Fibroblast of the aortic adventitia (primary cell): ENCODE data around the gene NUDT1. TPM values are rescaled to one million over a fixed set of nuclear protein-coding genes. Genes with fewer than 3 reads are reported as not detected.

Source experiments
- DNase-seq: peaks from one replicate; pipeline ENCODE4 v3.0.0-alpha.2; 2010; ENCODE audit warnings: low read depth
- H3K4me3 ChIP-seq: 2 replicates; pipeline ENCODE4 v1.5.1; 2011; ENCODE audit warnings: low read depth, mild to moderate bottlenecking, control low read depth, low read length, moderate library complexity
- total RNA-seq: library from RNA; depleted of rRNA; stranded (reverse); fragments of >200 nt; gene quantifications from 2 replicates; pipeline ENCODE4 v1.2.3, GENCODE V29; 2012; ENCODE audit warnings: low replicate concordance
- TF ChIP-seq, protein P1 (sequence below): IDR thresholded peaks from 2 replicates; pipeline ENCODE4 v1.5.1; 2011; ENCODE audit warnings: mild to moderate bottlenecking, low read length, control low read depth, inconsistent platforms; ENCODE audit not compliant: insufficient read depth

The NUDT1 gene
- total RNA-seq, 1 donor = 16.3 TPM

DNA sequence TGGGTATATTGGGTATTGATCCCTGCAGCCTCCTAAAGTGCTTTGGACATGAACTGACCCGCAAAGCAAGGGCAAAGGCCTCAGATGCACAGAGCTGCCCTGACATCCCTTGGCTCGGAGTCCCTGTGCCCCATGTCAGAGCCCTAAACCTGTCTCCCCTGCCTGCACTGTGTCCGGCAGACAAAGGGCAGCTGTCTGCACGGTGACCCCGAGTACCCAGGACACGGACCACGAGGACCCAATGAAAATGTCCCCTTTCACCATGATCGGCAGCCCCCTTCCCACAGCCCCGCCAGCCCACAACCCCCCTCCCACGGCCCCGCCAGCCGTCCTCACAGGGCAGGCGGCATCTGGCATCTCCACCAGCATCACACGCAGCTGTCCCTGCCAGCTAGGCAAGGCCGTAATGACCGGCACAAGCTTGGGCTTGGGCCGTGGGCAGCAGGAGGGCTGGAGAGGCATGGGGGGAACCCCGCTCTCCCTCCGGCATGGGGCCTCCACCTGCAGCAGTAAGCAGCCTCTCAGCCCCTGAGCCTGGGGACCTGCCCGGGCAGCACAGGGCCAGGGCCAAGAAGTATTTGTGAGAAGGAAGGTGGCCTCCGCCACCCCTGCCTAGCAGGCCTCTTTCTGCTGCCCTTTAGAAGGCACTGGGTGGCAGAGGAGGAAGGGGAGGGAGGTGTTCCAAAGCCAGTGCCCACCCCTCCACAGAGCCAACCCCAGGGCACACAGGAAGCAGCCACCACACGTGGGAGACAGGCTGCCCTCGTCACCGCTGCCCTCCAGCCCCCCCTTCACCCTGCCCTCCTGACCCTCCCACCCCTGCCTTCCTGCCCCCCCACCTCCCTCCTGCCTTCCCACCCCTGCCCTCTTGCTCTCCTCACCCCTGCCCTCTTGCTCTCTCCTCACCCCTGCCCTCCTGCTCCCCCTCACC is 10.1 kb downstream of the NUDT1 start:
- DNase-seq = no peak

DNA sequence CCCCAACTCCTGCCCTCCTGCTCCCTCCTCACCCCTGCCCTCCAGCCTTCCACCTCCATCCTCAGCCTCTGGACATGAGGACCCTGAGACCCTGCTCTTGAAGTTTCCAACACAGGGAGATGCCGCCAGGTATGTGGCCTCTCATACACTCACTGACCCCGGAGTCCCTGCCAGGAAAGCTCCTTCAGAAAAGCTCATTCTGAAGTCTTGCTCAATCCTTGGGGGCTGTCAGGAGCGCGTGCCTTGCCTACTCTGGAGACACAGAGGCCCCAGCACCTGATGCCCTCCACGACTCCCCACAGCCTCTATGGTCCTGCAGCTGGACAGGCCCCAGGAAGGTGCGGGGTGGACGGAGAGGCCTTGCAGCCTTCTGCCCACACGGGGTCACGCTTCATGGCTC is 11.0 kb downstream of the NUDT1 start:
- no peak for DNase-seq

More for the DNA sequence above, 10.1 kb downstream of the NUDT1 start:
- no peak overlapping the region for H3K4me3 ChIP-seq
- TF ChIP-seq, protein P1, sequence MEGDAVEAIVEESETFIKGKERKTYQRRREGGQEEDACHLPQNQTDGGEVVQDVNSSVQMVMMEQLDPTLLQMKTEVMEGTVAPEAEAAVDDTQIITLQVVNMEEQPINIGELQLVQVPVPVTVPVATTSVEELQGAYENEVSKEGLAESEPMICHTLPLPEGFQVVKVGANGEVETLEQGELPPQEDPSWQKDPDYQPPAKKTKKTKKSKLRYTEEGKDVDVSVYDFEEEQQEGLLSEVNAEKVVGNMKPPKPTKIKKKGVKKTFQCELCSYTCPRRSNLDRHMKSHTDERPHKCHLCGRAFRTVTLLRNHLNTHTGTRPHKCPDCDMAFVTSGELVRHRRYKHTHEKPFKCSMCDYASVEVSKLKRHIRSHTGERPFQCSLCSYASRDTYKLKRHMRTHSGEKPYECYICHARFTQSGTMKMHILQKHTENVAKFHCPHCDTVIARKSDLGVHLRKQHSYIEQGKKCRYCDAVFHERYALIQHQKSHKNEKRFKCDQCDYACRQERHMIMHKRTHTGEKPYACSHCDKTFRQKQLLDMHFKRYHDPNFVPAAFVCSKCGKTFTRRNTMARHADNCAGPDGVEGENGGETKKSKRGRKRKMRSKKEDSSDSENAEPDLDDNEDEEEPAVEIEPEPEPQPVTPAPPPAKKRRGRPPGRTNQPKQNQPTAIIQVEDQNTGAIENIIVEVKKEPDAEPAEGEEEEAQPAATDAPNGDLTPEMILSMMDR = no peak

DNA sequence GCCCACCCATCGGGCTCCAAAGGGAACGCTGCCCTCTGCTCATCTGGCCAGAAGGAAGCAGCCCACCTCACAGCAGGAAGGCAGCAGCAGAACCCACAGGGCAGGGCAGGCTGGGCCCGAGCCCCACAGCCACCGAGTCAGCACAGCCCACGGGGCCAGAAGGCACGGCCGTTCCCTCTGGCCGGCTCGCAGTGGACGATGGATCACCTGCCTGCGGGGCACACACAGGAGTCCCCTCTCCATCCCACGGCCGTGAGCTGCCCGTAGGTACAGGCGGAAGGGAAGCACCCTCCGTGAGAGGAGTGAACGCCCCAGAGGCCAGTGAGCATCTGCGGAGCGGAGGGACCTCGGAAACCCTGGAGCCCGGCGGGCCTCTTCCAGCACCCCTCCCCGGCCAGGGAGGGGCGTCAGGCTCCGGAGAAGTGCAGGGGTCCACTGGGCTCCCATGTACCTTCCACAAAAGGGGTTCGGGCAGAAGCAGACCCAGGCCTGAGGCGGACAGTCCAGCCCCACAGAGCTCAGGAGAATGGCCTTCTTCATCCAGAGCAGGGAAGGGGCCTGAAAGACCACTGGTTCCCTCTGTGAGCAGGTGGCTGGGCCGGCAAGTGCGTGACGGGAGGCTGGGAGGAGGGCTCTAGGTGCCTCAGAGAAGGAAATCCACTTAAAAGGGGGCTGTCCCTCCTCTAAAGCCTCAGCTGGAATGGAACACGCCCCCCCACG is 11.7 kb downstream of the NUDT1 start:
- no peak for DNase-seq
- H3K4me3 ChIP-seq = no peak overlapping the region
- TF ChIP-seq, protein P1 = no peak

More for the DNA sequence above, 11.0 kb downstream of the NUDT1 start:
- TF ChIP-seq, protein P1 = no peak
- H3K4me3 ChIP-seq = no peak overlapping the region

DNA sequence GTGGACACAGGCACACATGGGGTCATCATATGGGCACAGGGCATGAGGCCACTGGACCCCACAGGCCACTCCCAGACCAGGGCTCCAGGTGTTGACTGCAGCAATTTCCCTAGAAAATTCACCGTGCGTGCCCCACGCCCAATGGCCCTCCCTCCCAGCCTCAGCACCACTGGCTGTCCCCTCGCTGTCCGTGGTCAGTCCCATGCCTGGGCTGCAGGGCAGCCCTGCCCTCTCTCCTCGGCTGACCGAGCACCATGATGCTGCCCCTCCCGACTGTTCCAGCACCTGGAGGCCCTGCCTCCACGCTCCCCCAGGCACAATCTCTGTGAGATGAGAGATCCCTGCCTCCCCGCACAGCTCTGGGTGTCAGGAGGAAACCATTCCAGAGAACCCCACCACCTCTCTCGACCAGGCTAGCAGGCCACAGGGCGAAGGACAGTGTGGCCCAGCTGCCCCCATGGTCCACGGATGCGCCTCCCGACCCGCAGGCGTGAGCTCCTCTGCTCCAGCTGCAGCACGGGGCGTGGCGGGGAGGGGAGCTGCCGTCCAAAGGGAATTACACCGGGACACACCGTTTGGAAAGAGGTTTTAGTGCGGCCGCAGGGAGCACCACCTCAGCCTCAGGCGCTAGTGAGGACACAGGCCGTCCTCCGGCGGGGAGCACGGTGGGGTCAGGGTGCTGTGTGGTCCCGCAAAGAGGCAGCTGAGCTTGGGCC is 12.6 kb downstream of the NUDT1 start:
- H3K4me3 ChIP-seq = no peak overlapping the region
- no peak for DNase-seq
- TF ChIP-seq, protein P1 = no peak

DNA sequence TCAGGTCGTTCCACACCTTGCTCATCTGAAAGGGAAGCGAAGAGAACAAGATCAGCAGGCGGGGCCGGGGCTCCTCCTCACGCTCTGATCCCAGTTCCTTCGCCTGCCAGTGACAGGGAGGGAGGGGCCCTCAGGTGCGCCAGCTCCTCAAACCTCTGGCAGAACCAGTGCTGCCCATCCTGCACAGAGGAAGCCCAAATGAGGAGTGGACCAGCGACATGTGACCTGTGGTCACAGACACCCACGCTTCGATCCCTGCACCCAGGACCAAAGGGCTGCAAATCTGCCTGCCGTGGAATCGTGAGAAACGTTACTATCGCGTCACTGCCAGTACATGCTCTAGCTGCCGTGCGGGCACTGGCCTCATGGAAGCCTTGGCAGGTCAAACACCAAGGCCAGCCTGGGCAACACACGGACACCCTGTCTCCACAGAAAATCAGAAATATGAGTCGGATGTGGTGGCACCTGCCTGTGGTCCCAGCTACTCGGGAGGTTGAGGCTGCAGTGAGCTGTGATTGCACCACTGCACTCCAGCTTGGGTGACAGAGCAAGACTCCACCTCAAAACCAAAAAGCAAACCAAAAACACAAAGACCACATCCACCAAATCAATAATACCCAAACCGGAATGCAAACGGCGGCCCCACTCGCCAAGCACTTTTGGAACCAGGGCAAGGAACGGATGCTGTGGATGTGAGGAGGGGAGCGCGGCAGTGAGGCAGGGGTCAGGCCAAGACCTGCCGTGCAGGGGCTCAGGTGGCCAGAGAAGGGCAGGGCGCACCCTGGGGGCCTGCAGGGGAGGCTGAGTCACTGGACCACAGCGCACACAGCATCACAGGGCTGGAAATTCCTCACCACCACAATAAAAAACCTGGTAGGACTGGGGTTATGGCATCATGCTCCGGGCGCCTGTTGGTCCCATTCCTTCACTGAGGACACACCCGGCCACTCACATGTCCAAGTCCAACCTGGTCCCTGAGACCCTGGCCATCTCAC is 13.4 kb downstream of the NUDT1 start:
- TF ChIP-seq, protein P1 = no peak
- H3K4me3 ChIP-seq = no peak overlapping the region

More for the DNA sequence above, 13.4 kb downstream of the NUDT1 start:
- no peak for DNase-seq
